ENCODE data around the gene PHF3. TPM values are rescaled to one million over a fixed set of nuclear protein-coding genes. Genes with fewer than 3 reads are reported as not detected.
A peak's percentile ranks its signal among the peaks of the same experiment; 100 is the strongest.

The PHF3 gene
- total RNA-seq, 1 experiment from 2014 or later, result 48.3 TPM

- no peaks in the 10 kb centered on the region for H3K27me3 ChIP-seq
- H3K4me3 ChIP-seq, result no peak overlapping the region
- H3K36me3 ChIP-seq, result peaks cover 6% of the 10 kb centered on the region
- no peaks in the 10 kb centered on the region for H3K4me1 ChIP-seq
- no peaks in the 10 kb centered on the region for H3K9me3 ChIP-seq (replicated peaks)
- H3K27ac ChIP-seq, result no peak overlapping the region
- DNase-seq, result no peak
These were observed 35.6 kb downstream of the PHF3 start for GRCh38 chr6:63671098-63671754.

DNA sequence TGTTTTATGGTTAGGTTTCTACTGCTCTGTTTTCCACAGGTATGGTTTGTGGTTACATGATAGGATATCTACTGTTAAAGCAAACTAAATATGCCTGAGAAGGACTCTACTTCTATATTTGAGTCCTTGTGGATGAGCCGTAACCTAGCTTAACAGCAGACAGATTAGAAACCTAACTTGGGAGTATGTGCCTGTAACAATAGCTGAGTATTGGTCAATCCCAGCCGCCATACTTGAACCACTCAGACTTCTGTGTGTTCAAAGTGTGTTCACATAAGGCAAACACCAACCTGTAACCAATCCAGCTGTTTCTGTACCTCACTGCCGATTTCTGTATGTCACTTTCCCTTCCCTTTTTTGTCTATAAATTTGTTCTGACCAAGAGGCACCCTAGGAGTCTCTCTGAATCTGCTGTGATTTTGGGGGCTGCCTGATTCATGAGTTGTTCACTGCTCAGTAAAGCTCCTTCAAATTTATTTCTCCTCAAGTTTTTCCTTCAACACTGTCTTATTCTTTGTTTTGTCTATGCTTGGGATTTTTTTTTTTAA lies 37.1 kb downstream of the PHF3 start:
- no peak for DNase-seq
- Histone ChIP-seq H3K4me1 (no peaks in the 10 kb centered on the region), H3K4me3 (no peak overlapping the region), H3K9me3 (replicated peaks) (no peaks in the 10 kb centered on the region), H3K27ac (no peak overlapping the region), H3K27me3 (no peaks in the 10 kb centered on the region), H3K36me3 (peaks cover under 1% of the 10 kb centered on the region; the same call in 1 of the 2 replicates)

DNA sequence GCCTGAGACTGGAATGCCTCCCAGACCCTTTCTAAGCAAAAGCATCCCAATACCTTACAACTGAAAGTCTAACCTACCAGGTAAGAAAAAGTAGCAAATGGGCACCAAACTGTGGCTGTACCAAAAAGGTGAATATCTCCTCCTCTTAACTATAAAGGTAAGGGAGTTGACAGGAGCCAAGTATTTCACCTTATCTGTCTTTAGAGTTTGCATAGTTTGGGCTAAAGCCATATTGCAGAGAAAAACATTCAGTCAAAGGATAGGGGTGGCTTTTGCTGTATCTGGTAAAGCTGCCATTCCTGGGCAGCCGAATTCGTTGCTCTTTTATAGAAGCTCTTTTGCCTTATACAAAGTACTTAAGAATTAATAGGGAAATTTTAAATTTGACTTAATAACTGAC lies 38.1 kb downstream of the PHF3 start:
- H3K4me1 ChIP-seq, result no peaks in the 10 kb centered on the region
- no peak overlapping the region for H3K27ac ChIP-seq
- H3K4me3 ChIP-seq, result no peak overlapping the region
- no peaks in the 10 kb centered on the region for H3K27me3 ChIP-seq
- peaks cover 2% of the 10 kb centered on the region; the same call in 1 of the 2 replicates for H3K36me3 ChIP-seq
- no peak for DNase-seq
- no peaks in the 10 kb centered on the region for H3K9me3 ChIP-seq (replicated peaks)

DNA sequence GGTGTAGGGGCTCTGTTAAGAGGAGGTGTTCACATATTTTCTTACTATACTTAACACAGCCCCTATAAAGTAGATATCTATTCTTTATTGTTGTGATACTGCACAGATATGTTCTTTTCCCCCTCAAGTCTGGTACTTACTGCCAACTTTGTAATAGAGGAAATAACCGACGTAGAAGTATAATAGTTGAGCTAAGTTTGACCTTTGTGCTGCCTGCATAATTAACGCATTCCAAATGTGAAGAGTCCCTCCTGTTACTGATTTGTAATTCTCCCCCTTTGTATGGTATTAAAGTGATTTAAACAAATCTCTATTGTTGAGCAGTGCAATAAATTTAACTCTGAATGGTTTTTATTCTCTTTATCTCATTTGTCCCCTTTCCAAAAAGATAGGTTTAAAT lies 39.0 kb downstream of the PHF3 start:
- Histone ChIP-seq H3K36me3 (peaks cover 3% of the 10 kb centered on the region; the same call in 1 of the 2 replicates), H3K27ac (no peak overlapping the region), H3K27me3 (no peaks in the 10 kb centered on the region), H3K4me3 (no peak overlapping the region), H3K4me1 (no peaks in the 10 kb centered on the region), H3K9me3 (replicated peaks) (no peaks in the 10 kb centered on the region)
- DNase-seq, result no peak

DNA sequence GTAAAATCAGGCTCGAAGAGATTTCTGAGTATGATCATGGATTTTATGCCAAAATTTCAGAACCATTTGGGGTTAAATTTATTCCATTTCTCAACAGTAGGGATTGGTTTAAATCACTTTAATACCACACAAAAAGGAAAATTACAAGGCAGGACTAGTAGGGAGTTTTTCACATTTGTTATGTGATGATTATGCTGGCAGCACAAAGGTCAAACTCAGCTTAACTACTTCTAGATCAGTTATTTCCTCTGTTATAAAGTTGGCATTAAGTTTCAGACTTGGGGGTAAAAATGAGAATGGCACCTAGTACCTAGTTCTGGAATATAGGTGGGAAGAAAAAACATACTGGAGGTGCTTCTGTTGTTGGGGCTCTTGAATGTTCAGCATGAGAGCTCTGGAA lies 39.5 kb downstream of the PHF3 start:
- Histone ChIP-seq H3K4me3 (no peak overlapping the region), H3K9me3 (replicated peaks) (no peaks in the 10 kb centered on the region), H3K27ac (no peak overlapping the region), H3K27me3 (no peaks in the 10 kb centered on the region), H3K4me1 (no peaks in the 10 kb centered on the region), H3K36me3 (peaks cover 3% of the 10 kb centered on the region; the same call in 1 of the 2 replicates)
- DNase-seq, result no peak

GRCh38 chr6:63676412-63677114 lies 41.0 kb downstream of the PHF3 start:
- no peak overlapping the region for H3K4me3 ChIP-seq
- no peak for DNase-seq
- H3K36me3 ChIP-seq, result peaks cover 5% of the 10 kb centered on the region; the same call in 1 of the 2 replicates
- H3K27me3 ChIP-seq, result no peaks in the 10 kb centered on the region
- no peaks in the 10 kb centered on the region for H3K9me3 ChIP-seq (replicated peaks)
- H3K4me1 ChIP-seq, result no peaks in the 10 kb centered on the region
- no peak overlapping the region for H3K27ac ChIP-seq

GRCh38 chr6:63677282-63677681 lies 41.7 kb downstream of the PHF3 start:
- DNase-seq, result no peak
- Histone ChIP-seq H3K9me3 (replicated peaks) (no peaks in the 10 kb centered on the region), H3K4me1 (no peaks in the 10 kb centered on the region), H3K27ac (no peak overlapping the region), H3K36me3 (peaks cover 5% of the 10 kb centered on the region; the same call in 1 of the 2 replicates), H3K4me3 (no peak overlapping the region), H3K27me3 (no peaks in the 10 kb centered on the region)

DNA sequence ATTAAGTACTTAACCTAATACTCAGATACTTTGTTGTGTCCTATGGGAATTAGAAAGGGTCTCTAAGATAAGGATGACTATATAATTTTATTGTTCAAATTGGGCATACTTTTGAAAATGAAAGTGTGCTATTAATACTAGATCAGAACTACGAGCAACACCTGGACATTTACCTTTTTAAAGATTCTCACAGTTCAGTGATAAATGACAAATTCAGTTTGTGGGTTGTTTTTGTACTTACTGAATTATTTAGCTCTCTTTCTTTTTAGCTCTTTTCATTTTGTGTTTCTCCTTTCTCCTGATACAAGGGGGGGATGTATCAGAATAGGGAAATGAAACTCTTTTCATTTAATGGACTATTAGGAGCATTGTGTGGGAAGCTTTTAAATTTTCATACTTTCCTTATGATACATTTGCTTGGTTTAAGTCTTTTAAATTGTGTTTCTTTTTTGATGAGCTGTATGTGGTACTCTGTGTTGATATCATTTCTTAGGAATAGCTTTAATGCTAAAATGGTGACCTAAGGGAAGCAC lies 47.5 kb downstream of the PHF3 start:
- Histone ChIP-seq H3K27ac (no peak overlapping the region), H3K4me1 (no peaks in the 10 kb centered on the region; the same call in 1 of the 2 replicates), H3K36me3 (peaks cover 29% of the 10 kb centered on the region), H3K9me3 (replicated peaks) (no peaks in the 10 kb centered on the region), H3K27me3 (no peaks in the 10 kb centered on the region), H3K4me3 (no peak overlapping the region)
- DNase-seq, result no peak

- no peaks in the 10 kb centered on the region for H3K27me3 ChIP-seq
- peaks cover 26% of the 10 kb centered on the region for H3K36me3 ChIP-seq
- peak in 1 of 2 experiments; percentile 3 for DNase-seq
- H3K9me3 ChIP-seq (replicated peaks), result no peaks in the 10 kb centered on the region
- no peaks in the 10 kb centered on the region; the same call in 1 of the 2 replicates for H3K4me1 ChIP-seq
- no peak overlapping the region for H3K27ac ChIP-seq
- no peak overlapping the region for H3K4me3 ChIP-seq
These were observed 50.1 kb downstream of the PHF3 start for GRCh38 chr6:63685446-63686379.

DNA sequence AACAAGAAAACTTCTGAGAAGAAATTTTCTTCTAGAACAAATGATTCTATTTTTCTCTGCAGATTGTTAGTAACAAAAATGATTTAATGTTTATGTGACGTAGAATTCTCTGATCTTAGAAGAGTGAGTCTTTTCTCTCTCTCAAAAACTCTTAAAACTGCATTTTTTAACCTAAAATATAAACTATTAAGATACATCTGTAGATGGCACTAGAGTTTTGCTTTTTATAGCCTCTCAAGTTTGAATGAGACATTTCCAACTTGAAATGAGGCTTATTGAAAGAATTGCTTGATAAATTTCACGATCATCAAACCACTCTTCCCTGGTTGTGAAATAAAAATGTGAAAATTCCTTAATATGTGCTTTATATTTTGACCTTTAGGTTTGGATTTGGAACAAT lies 53.8 kb downstream of the PHF3 start:
- Histone ChIP-seq H3K4me1 (no peaks in the 10 kb centered on the region; the same call in 1 of the 2 replicates), H3K27ac (no peak overlapping the region), H3K27me3 (no peaks in the 10 kb centered on the region), H3K9me3 (replicated peaks) (no peaks in the 10 kb centered on the region), H3K36me3 (peaks cover 11% of the 10 kb centered on the region), H3K4me3 (no peak overlapping the region)
- no peak for DNase-seq

DNA sequence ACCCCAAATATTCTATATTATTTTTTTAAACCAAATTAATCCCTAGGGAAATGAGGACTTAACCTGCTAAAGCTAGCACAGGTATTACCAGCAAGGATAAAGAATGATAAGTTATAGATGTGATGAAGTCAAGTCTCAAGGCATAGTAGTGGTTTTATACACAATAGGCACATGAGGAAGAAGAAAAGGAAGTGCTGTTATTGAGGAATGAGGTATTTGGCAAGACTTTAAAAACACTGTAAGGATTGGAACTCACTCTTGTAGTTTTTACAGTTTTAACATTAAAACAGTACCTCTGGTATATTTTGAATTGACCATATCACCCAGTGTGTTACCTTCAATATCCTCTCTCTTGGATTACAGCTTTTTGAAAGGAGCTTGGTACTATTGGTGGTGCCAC lies 54.6 kb downstream of the PHF3 start:
- Histone ChIP-seq H3K27me3 (no peaks in the 10 kb centered on the region), H3K27ac (no peak overlapping the region)
- no peak for DNase-seq

GRCh38 chr6:63705707-63706106 lies 70.1 kb downstream of the PHF3 start:
- Histone ChIP-seq H3K27me3 (no peaks in the 10 kb centered on the region), H3K36me3 (peaks cover 24% of the 10 kb centered on the region), H3K4me3 (no peak overlapping the region), H3K27ac (no peak overlapping the region), H3K9me3 (replicated peaks) (no peaks in the 10 kb centered on the region), H3K4me1 (no peaks in the 10 kb centered on the region)
- DNase-seq, result no peak

More for the DNA sequence above, 54.6 kb downstream of the PHF3 start:
- Histone ChIP-seq H3K9me3 (replicated peaks) (no peaks in the 10 kb centered on the region), H3K4me3 (no peak overlapping the region), H3K4me1 (no peaks in the 10 kb centered on the region; the same call in 1 of the 2 replicates), H3K36me3 (peaks cover 9% of the 10 kb centered on the region; the same call in 1 of the 2 replicates)

- H3K27me3 ChIP-seq, result no peaks in the 10 kb centered on the region
- DNase-seq, result no peak
- no peak overlapping the region for H3K4me3 ChIP-seq
- H3K27ac ChIP-seq, result no peak overlapping the region
- no peaks in the 10 kb centered on the region for H3K9me3 ChIP-seq (replicated peaks)
- H3K36me3 ChIP-seq, result peaks cover 26% of the 10 kb centered on the region
- H3K4me1 ChIP-seq, result no peaks in the 10 kb centered on the region
These were observed 71.0 kb downstream of the PHF3 start for GRCh38 chr6:63706630-63707029.

- Histone ChIP-seq H3K9me3 (replicated peaks) (no peaks in the 10 kb centered on the region), H3K27me3 (no peaks in the 10 kb centered on the region), H3K36me3 (peaks cover 43% of the 10 kb centered on the region), H3K4me1 (no peaks in the 10 kb centered on the region), H3K27ac (no peak overlapping the region), H3K4me3 (no peak overlapping the region)
- no peak for DNase-seq
These were observed 73.0 kb downstream of the PHF3 start for GRCh38 chr6:63708631-63709030.

Data from SJCRH30 (cell line).